ENCODE results near the gene MOXD1.

- TF ChIP-seq CTCF (IDR thresholded peaks at IDR 0.05) (no peak), POLR2A (IDR thresholded peaks at IDR 0.05) (no peak)
These were observed 116.1 kb downstream of the MOXD1 start for GRCh38 chr6:132285004-132285780.

Measured in thyroid gland (tissue), 4 donors.